PC-3 (cell line): Measurements from ENCODE around the gene SST. TPM values are rescaled to one million over a fixed set of nuclear protein-coding genes. Genes with fewer than 3 reads are reported as not detected.

Source experiments
- ATAC-seq: fragments of 200-7000 bp; cut with Tn5 transposase; 2 replicates; pipeline ENCODE4 v1.9.1; 2020; ENCODE audit warnings: mild to moderate bottlenecking, moderate library complexity
- BruUV-seq: library from RNA; stranded (reverse); fragments of 400-500 nt; replicated peaks from 2 replicates; lab custom pipeline; 2021; lab: Mats Ljungman, UMichigan
- CTCF ChIA-PET: fragments of 300-600 bp; sonication (Branson Sonifier 250); formaldehyde crosslinking; loops from one replicate; lab custom pipeline; 2022; ENCODE audit warnings: antibody characterized with exemption; lab: Charles Lee
- POLR2A ChIA-PET: fragments of 300-600 bp; sonication (Branson Sonifier 250); formaldehyde crosslinking; loops from one replicate; lab custom pipeline; 2022; ENCODE audit warnings: antibody characterized with exemption; ENCODE audit not compliant: unreplicated experiment; lab: Charles Lee
- DNase-seq: peaks from one replicate; pipeline ENCODE4 v3.0.0-alpha.2; 2015
- H2AFZ ChIP-seq: fragments of 300-600 bp; sonication (generic); 2 replicates; pipeline ENCODE4 v1.6.0; 2016; ENCODE audit warnings: antibody characterized with exemption, low read length
- H3F3A ChIP-seq: fragments of 300-600 bp; sonication (generic); one replicate; pipeline ENCODE4 v1.6.0; 2017; ENCODE audit warnings: antibody characterized with exemption, low read length, control low read depth, mild to moderate bottlenecking; ENCODE audit not compliant: unreplicated experiment
- H3K27ac ChIP-seq: fragments of 300-600 bp; sonication (generic); 2 replicates; pipeline ENCODE4 v1.5.1; 2016; ENCODE audit warnings: mild to moderate bottlenecking, low read length
- H3K27me3 ChIP-seq: fragments of 300-600 bp; sonication (generic); 2 replicates; pipeline ENCODE4 v1.6.1; 2016; ENCODE audit warnings: low read length, mixed read lengths
- H3K36me3 ChIP-seq: fragments of 300-600 bp; sonication (generic); 2 replicates; pipeline ENCODE4 v1.6.1; 2016; ENCODE audit warnings: low read depth, mixed run types, low read length, mixed read lengths
- H3K4me1 ChIP-seq: fragments of 300-600 bp; sonication (generic); 2 replicates; pipeline ENCODE4 v1.5.1; 2016; ENCODE audit warnings: low read length; ENCODE audit not compliant: insufficient read depth
- H3K4me2 ChIP-seq: fragments of 300-600 bp; sonication (generic); 2 replicates; pipeline ENCODE4 v1.6.0; 2016; ENCODE audit warnings: low read length
- H3K4me3 ChIP-seq: fragments of 300-600 bp; sonication (generic); 2 replicates; pipeline ENCODE4 v1.5.1; 2016; ENCODE audit warnings: mild to moderate bottlenecking, low read length, mixed read lengths
- H3K79me2 ChIP-seq: fragments of 300-600 bp; sonication (generic); 2 replicates; pipeline ENCODE4 v1.6.1; 2017; ENCODE audit warnings: low read length, mixed read lengths
- H3K9ac ChIP-seq: fragments of 300-600 bp; sonication (generic); 2 replicates; pipeline ENCODE4 v1.6.0; 2016; ENCODE audit warnings: mild to moderate bottlenecking, low read length
- H3K9me2 ChIP-seq: fragments of 300-600 bp; sonication (generic); replicated peaks from 2 replicates; pipeline ENCODE4 v1.6.1; 2016; ENCODE audit warnings: mixed run types, low read length, mixed read lengths
- H3K9me3 ChIP-seq: fragments of 300-600 bp; sonication (generic); 2 replicates; pipeline ENCODE4 v1.6.1; 2016; ENCODE audit warnings: low read length, mixed read lengths
- H4K20me1 ChIP-seq: fragments of 300-600 bp; sonication (generic); 2 replicates; pipeline ENCODE4 v1.6.1; 2016; ENCODE audit warnings: low read length, mixed read lengths
- EZH2 ChIP-seq: fragments of 300-600 bp; sonication (generic); IDR thresholded peaks from one replicate; pipeline ENCODE4 v1.6.1; 2017; ENCODE audit warnings: antibody characterized with exemption, mild to moderate bottlenecking, low read length; ENCODE audit not compliant: unreplicated experiment
- EZH2phosphoT487 ChIP-seq: fragments of 300-600 bp; sonication (generic); IDR thresholded peaks from 2 replicates; pipeline ENCODE4 v1.6.1; 2018; ENCODE audit warnings: mild to moderate bottlenecking, antibody characterized with exemption, low read length, borderline replicate concordance
- intact Hi-C: fragments of 100-400 bp; cut with micrococcal nuclease; formaldehyde crosslinking; loops from 2 replicates; pipeline ENCODE4 v1.9.0; 2023
- total RNA-seq: library from RNA; depleted of rRNA; stranded (reverse); fragments of >200 nt; gene quantifications from 2 replicates; pipeline ENCODE4 v1.2.3, GENCODE V29; 2014
- TF ChIP-seq, protein P1 (sequence below): fragments of 300-600 bp; sonication (generic); conservative IDR thresholded peaks from 2 replicates; pipeline ENCODE4 v1.5.1; 2017; ENCODE audit warnings: antibody characterized with exemption, low read depth, mild to moderate bottlenecking, low read length

Gene SST
- total RNA-seq, 1 experiment from 2014 or later: not detected

DNA sequence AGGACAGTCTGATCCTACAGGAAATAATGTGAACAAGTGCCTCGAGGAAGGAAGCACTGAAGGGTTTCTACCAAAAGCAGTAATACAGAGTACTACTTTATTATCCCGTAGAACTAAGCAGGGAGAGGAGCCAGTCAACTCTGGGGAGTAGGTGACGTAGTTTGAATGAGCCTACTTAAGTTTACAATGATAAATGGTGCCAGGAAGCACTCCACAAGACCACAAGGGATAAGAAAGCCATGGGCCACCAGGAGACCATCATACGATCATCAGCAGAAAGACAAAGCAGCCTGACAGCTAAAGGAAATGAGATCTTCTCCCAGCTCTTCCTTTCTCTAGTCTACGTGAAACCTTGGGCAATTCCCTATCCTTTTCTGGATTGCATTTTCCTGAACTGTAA is 27.3 kb downstream of the SST start:
- ChIA-PET CTCF (no interaction called here), POLR2A (no interaction called here)
- DNase-seq (no peak), ATAC-seq (no peak)
- BruUV-seq: no TSS peak
- no peaks in the 10 kb centered on the region for H3K4me1 ChIP-seq
- no peaks in the 10 kb centered on the region for H3K79me2 ChIP-seq
- H3K27me3 ChIP-seq: peaks cover 50% of the 10 kb centered on the region
- intact Hi-C loops: no loop called here
- H3K27ac ChIP-seq: no peak overlapping the region
- H3K9me3 ChIP-seq: no peaks in the 10 kb centered on the region
- no peak overlapping the region for H3K9ac ChIP-seq
- no peaks in the 10 kb centered on the region for H3K36me3 ChIP-seq
- no peak overlapping the region for H2AFZ ChIP-seq
- TF ChIP-seq EZH2phosphoT487 (no peak), EZH2 (no peak)
- TF ChIP-seq, protein P1, sequence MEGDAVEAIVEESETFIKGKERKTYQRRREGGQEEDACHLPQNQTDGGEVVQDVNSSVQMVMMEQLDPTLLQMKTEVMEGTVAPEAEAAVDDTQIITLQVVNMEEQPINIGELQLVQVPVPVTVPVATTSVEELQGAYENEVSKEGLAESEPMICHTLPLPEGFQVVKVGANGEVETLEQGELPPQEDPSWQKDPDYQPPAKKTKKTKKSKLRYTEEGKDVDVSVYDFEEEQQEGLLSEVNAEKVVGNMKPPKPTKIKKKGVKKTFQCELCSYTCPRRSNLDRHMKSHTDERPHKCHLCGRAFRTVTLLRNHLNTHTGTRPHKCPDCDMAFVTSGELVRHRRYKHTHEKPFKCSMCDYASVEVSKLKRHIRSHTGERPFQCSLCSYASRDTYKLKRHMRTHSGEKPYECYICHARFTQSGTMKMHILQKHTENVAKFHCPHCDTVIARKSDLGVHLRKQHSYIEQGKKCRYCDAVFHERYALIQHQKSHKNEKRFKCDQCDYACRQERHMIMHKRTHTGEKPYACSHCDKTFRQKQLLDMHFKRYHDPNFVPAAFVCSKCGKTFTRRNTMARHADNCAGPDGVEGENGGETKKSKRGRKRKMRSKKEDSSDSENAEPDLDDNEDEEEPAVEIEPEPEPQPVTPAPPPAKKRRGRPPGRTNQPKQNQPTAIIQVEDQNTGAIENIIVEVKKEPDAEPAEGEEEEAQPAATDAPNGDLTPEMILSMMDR: no peak
- no peaks in the 10 kb centered on the region for H3K9me2 ChIP-seq
- no peaks in the 10 kb centered on the region for H4K20me1 ChIP-seq
- no peaks in the 10 kb centered on the region for H3F3A ChIP-seq
- H3K4me3 ChIP-seq: no peak overlapping the region
- H3K4me2 ChIP-seq: no peak overlapping the region

DNA sequence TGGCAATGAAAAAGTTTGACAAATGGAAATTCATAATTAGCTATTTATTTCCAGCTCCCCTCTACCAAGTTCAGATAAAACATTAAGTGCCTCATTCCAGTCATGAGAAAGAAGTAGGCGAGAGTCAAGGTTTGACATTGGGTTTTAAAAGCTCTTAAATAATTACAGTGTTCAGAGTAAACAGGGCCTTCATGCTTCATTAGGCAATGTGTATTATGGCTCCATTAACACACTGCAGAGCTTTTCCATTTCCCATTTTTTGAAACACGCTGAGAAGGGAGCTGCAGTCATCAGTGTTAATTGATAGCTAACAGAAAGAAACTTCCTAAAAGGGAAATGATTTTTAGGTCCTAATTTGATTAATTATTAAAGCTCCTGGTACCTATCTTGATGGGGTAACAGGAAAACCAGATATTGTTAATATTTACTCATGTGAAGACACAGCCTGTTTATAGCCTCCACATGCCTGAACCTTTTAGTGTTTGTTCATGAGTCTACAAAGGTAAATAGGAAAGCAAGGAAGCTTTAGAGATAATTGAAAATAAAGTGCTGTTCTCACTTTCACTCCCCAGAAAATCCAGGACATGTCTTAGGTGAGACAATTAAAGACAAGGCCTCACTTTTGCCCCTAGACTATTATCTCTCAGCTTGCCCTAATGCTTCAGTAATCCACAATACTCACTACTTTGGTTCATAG is 28.7 kb downstream of the SST start:
- intact Hi-C loops: no loop called here
- no peak overlapping the region for H3K27ac ChIP-seq
- CTCF ChIA-PET: no interaction called here
- no peaks in the 10 kb centered on the region for H4K20me1 ChIP-seq
- H3K4me1 ChIP-seq: no peaks in the 10 kb centered on the region
- no peaks in the 10 kb centered on the region for H3K9me2 ChIP-seq
- no peak overlapping the region for H3K4me2 ChIP-seq
- BruUV-seq: no TSS peak
- no peaks in the 10 kb centered on the region for H3K9me3 ChIP-seq
- H3F3A ChIP-seq: no peaks in the 10 kb centered on the region
- DNase-seq (no peak), ATAC-seq (no peak)
- H3K79me2 ChIP-seq: no peaks in the 10 kb centered on the region
- TF ChIP-seq, protein P1: no peak
- no peak for TF ChIP-seq EZH2
- TF ChIP-seq EZH2phosphoT487: no peak
- H3K4me3 ChIP-seq: no peak overlapping the region
- no peak overlapping the region for H2AFZ ChIP-seq
- POLR2A ChIA-PET: no interaction called here
- peaks cover 38% of the 10 kb centered on the region for H3K27me3 ChIP-seq
- H3K36me3 ChIP-seq: no peaks in the 10 kb centered on the region
- H3K9ac ChIP-seq: no peak overlapping the region

DNA sequence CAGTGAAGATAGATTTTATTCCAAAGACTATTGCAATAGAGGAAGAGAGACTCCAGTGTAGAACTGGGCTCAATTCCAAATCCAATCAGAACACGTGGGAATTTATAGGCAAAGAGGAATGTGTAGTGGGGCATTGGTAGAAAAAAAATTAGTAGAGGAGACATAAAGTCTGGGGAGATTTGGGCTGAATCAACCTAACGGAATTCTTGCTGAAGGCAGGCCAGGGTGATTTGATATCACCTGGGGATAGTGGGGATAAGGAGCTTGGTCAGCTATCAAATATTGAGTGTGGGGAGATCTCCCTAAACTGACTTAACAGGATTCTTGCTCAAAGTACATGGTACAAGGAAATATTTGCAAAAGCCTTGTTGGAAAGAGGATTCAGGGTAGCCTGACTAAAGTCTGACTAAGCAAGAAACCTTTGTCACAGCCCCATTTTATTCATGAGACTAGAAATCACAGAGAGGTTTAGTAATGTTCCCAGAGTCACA is 29.6 kb downstream of the SST start:
- no peak overlapping the region for H2AFZ ChIP-seq
- TF ChIP-seq, protein P1: no peak
- no peak for TF ChIP-seq EZH2
- no peak for TF ChIP-seq EZH2phosphoT487
- peaks cover 32% of the 10 kb centered on the region for H3K27me3 ChIP-seq
- BruUV-seq: no TSS peak
- H3F3A ChIP-seq: no peaks in the 10 kb centered on the region
- ATAC-seq (no peak), DNase-seq (no peak)
- H3K9ac ChIP-seq: no peak overlapping the region
- H3K9me2 ChIP-seq: no peaks in the 10 kb centered on the region
- no peak overlapping the region for H3K4me2 ChIP-seq
- H3K79me2 ChIP-seq: no peaks in the 10 kb centered on the region
- H4K20me1 ChIP-seq: no peaks in the 10 kb centered on the region
- intact Hi-C loops: no loop called here
- no peaks in the 10 kb centered on the region for H3K4me1 ChIP-seq
- no peak overlapping the region for H3K4me3 ChIP-seq
- H3K27ac ChIP-seq: no peak overlapping the region
- CTCF ChIA-PET: no interaction called here
- H3K36me3 ChIP-seq: no peaks in the 10 kb centered on the region
- POLR2A ChIA-PET: no interaction called here
- no peaks in the 10 kb centered on the region for H3K9me3 ChIP-seq
